GM19395 (cell line): ENCODE measurements around the gene EGFLAM.

ENCODE experiments used
- ATAC-seq: cut with Tn5 transposase; IDR thresholded peaks from one replicate; pipeline ENCODE4 v1.9.1; 2021; ENCODE audit warnings: mild to moderate bottlenecking, moderate library complexity; ENCODE audit not compliant: unreplicated experiment

The EGFLAM gene

GRCh38 chr5:38258319-38259061 lies at the start of gene EGFLAM:
EGFLAM (plus strand) TSS chr5:38258559; CDS start chr5:38258755, 196 bp downstream.
- ATAC-seq = no peak

GRCh38 chr5:38208782-38209378 lies 49.5 kb upstream of the EGFLAM start:
- no peak for ATAC-seq

GRCh38 chr5:38210676-38211353 lies 47.5 kb upstream of the EGFLAM start:
- ATAC-seq = no peak

- ATAC-seq = no peak
These were observed 47.0 kb upstream of the EGFLAM start for GRCh38 chr5:38211354-38211710.

GRCh38 chr5:38212307-38212706 lies 46.1 kb upstream of the EGFLAM start:
- ATAC-seq = no peak

GRCh38 chr5:38226091-38226490 lies 32.3 kb upstream of the EGFLAM start:
- ATAC-seq = no peak

GRCh38 chr5:38228914-38229313 lies 29.4 kb upstream of the EGFLAM start:
- ATAC-seq = no peak

- ATAC-seq = no peak
These were observed 23.6 kb upstream of the EGFLAM start for GRCh38 chr5:38234737-38235136.

- no peak for ATAC-seq
These were observed 20.7 kb upstream of the EGFLAM start for GRCh38 chr5:38237681-38238080.

- ATAC-seq = no peak
These were observed 18.1 kb upstream of the EGFLAM start for GRCh38 chr5:38240212-38240611.

- ATAC-seq = no peak
These were observed 16.7 kb upstream of the EGFLAM start for GRCh38 chr5:38241655-38242054.

GRCh38 chr5:38245307-38245706 lies 13.1 kb upstream of the EGFLAM start:
- ATAC-seq = no peak

- ATAC-seq = no peak
These were observed 9.1 kb upstream of the EGFLAM start for GRCh38 chr5:38249301-38249700.

- no peak for ATAC-seq
These were observed 8.5 kb upstream of the EGFLAM start for GRCh38 chr5:38249812-38250211.

- no peak for ATAC-seq
These were observed 7.5 kb upstream of the EGFLAM start for GRCh38 chr5:38250763-38251448.

GRCh38 chr5:38253759-38254158 lies 4.6 kb upstream of the EGFLAM start:
- ATAC-seq = no peak

GRCh38 chr5:38257308-38258041 lies 884 bp upstream of the EGFLAM start:
- no peak for ATAC-seq

- ATAC-seq = no peak
These were observed 379 bp upstream of the EGFLAM start for GRCh38 chr5:38258042-38258318.

- no peak for ATAC-seq
These were observed 876 bp downstream of the EGFLAM start for GRCh38 chr5:38259062-38259808.

GRCh38 chr5:38259809-38260160 lies 1.4 kb downstream of the EGFLAM start:
- ATAC-seq = no peak

GRCh38 chr5:38263983-38264382 lies 5.6 kb downstream of the EGFLAM start:
- ATAC-seq = no peak
